H9 (cell line): ENCODE data around the gene ARHGAP29. TPM values are rescaled to one million over a fixed set of nuclear protein-coding genes. Genes with fewer than 3 reads are reported as not detected.
A peak's percentile ranks its signal among the peaks of the same experiment; 100 is the strongest.

ENCODE experiments used
- DNase-seq: peaks from one replicate; pipeline ENCODE4 v3.0.0-alpha.2; 2017
- H2AFZ ChIP-seq: one replicate; pipeline ENCODE4 v1.6.1; 2013; ENCODE audit warnings: mild to moderate bottlenecking, low read length, control low read depth, moderate library complexity
- H2AK5ac ChIP-seq: 2 replicates; pipeline ENCODE4 v1.6.1; 2013; ENCODE audit warnings: low read length, control low read depth, mixed read lengths; ENCODE audit not compliant: insufficient read length
- H2BK120ac ChIP-seq: one replicate; pipeline ENCODE4 v1.6.1; 2013; ENCODE audit warnings: low read depth, mild to moderate bottlenecking, low read length, control low read depth, inconsistent platforms; ENCODE audit not compliant: poor library complexity, severe bottlenecking
- H2BK12ac ChIP-seq: 2 replicates; pipeline ENCODE4 v1.6.1; 2013; ENCODE audit warnings: low read length, control low read depth, mixed read lengths, low read depth; ENCODE audit not compliant: insufficient read length
- H2BK15ac ChIP-seq: 2 replicates; pipeline ENCODE4 v1.6.1; 2013; ENCODE audit warnings: low read depth, low read length, control low read depth
- H2BK20ac ChIP-seq: one replicate; pipeline ENCODE4 v1.6.1; 2013; ENCODE audit warnings: low read depth, mild to moderate bottlenecking, low read length, control low read depth, inconsistent platforms; ENCODE audit not compliant: poor library complexity, severe bottlenecking
- H2BK5ac ChIP-seq: 2 replicates; pipeline ENCODE4 v1.6.1; 2013; ENCODE audit warnings: low read length, control low read depth, mixed read lengths; ENCODE audit not compliant: insufficient read length
- H3K14ac ChIP-seq: 2 replicates; pipeline ENCODE4 v1.6.1; 2013; ENCODE audit warnings: low read length, control low read depth; ENCODE audit not compliant: insufficient read depth
- H3K18ac ChIP-seq: 2 replicates; pipeline ENCODE4 v1.6.1; 2013; ENCODE audit warnings: low read depth, mild to moderate bottlenecking, mixed read lengths, low read length, control low read depth; ENCODE audit not compliant: insufficient read length
- H3K23ac ChIP-seq: 2 replicates; pipeline ENCODE4 v1.6.1; 2013; ENCODE audit warnings: low read length, control low read depth, mixed read lengths, low read depth; ENCODE audit not compliant: insufficient read length
- H3K23me2 ChIP-seq: 2 replicates; pipeline ENCODE4 v1.6.1; 2013; ENCODE audit warnings: low read depth, mild to moderate bottlenecking, mixed read lengths, low read length, control low read depth; ENCODE audit not compliant: insufficient read length, poor library complexity, severe bottlenecking
- H3K27ac ChIP-seq: 2 replicates; pipeline ENCODE4 v1.5.1; 2013; ENCODE audit warnings: low read length, control low read depth, mixed read lengths, low read depth; ENCODE audit not compliant: insufficient read length
- H3K27me3 ChIP-seq: 2 replicates; pipeline ENCODE4 v1.6.1; 2013; ENCODE audit warnings: low read length, control low read depth, inconsistent platforms; ENCODE audit not compliant: insufficient read depth
- H3K4ac ChIP-seq: 2 replicates; pipeline ENCODE4 v1.6.1; 2013; ENCODE audit warnings: low read depth, mild to moderate bottlenecking, control low read depth, inconsistent platforms, low read length, moderate library complexity
- H3K4me1 ChIP-seq: 2 replicates; pipeline ENCODE4 v1.6.1; 2013; ENCODE audit warnings: low read length, control low read depth, inconsistent platforms; ENCODE audit not compliant: insufficient read depth
- H3K4me2 ChIP-seq: 2 replicates; pipeline ENCODE4 v1.6.1; 2013; ENCODE audit warnings: low read length, control low read depth, mixed read lengths; ENCODE audit not compliant: insufficient read length, insufficient read depth
- H3K56ac ChIP-seq: 2 replicates; pipeline ENCODE4 v1.6.1; 2013; ENCODE audit warnings: low read depth, mild to moderate bottlenecking, mixed read lengths, low read length, control low read depth; ENCODE audit not compliant: insufficient read length
- H3K79me1 ChIP-seq: 2 replicates; pipeline ENCODE4 v1.6.1; 2013; ENCODE audit warnings: low read depth, mild to moderate bottlenecking, moderate library complexity, low read length, control low read depth, inconsistent platforms; ENCODE audit not compliant: insufficient read depth, poor library complexity, severe bottlenecking
- H3K79me2 ChIP-seq: 2 replicates; pipeline ENCODE4 v1.6.1; 2013; ENCODE audit warnings: low read length, control low read depth, inconsistent platforms; ENCODE audit not compliant: insufficient read depth
- H3K9ac ChIP-seq: 2 replicates; pipeline ENCODE4 v1.6.1; 2013; ENCODE audit warnings: low read length, control low read depth, mixed read lengths; ENCODE audit not compliant: insufficient read length; ENCODE audit errors: extremely low read depth
- H3K9me3 ChIP-seq: one replicate; pipeline ENCODE4 v1.6.1; 2013; ENCODE audit warnings: low read depth, low read length, inconsistent platforms; ENCODE audit not compliant: control insufficient read depth
- H3T11ph ChIP-seq: one replicate; pipeline ENCODE4 v1.6.1; 2013; ENCODE audit warnings: mild to moderate bottlenecking, low read length, control low read depth, inconsistent platforms
- H4K20me1 ChIP-seq: one replicate; pipeline ENCODE4 v1.6.1; 2013; ENCODE audit not compliant: control insufficient read depth, insufficient read length, insufficient read depth
- H4K5ac ChIP-seq: 2 replicates; pipeline ENCODE4 v1.6.1; 2013; ENCODE audit warnings: low read depth, mild to moderate bottlenecking, mixed read lengths, low read length, control low read depth; ENCODE audit not compliant: insufficient read length
- H4K8ac ChIP-seq: replicated peaks from 2 replicates; pipeline ENCODE4 v1.6.1; 2013; ENCODE audit warnings: low read length, control low read depth, mixed read lengths, low read depth; ENCODE audit not compliant: insufficient read length
- H4K91ac ChIP-seq: 2 replicates; pipeline ENCODE4 v1.6.1; 2013; ENCODE audit warnings: low read depth, mild to moderate bottlenecking, moderate library complexity, mixed read lengths, low read length, control low read depth; ENCODE audit not compliant: insufficient read length
- H3K27ac Mint-ChIP-seq, 3 experiments: 2 replicates in 2 of 3; 3 replicates in 1 of 3; pipeline ENCODE4 v1.8.0; 2020 to 2021; ENCODE audit warnings: mixed read lengths in 3 of 3, mild to moderate bottlenecking in 1 of 3, moderate library complexity in 1 of 3
- H3K27me3 Mint-ChIP-seq: 2 replicates; pipeline ENCODE4 v1.8.0; 2021; ENCODE audit warnings: low read depth, mild to moderate bottlenecking, moderate library complexity, mixed read lengths
- H3K36me3 Mint-ChIP-seq, 3 experiments: 2 replicates in 2 of 3; 3 replicates in 1 of 3; pipeline ENCODE4 v1.8.0; 2020 to 2021; ENCODE audit warnings: low read depth in 3 of 3, mixed read lengths in 3 of 3; ENCODE audit not compliant: insufficient read depth in 1 of 3
- H3K4me1 Mint-ChIP-seq, 2 experiments: 2 replicates each; pipeline ENCODE4 v1.8.0; 2020; ENCODE audit warnings: mixed read lengths in 2 of 2
- H3K4me3 Mint-ChIP-seq, 2 experiments: 2 replicates in 1 of 2; 3 replicates in 1 of 2; pipeline ENCODE4 v1.8.0; 2020 to 2021; ENCODE audit warnings: mild to moderate bottlenecking in 2 of 2, mixed read lengths in 2 of 2, moderate library complexity in 1 of 2
- H3K9me3 Mint-ChIP-seq, 2 experiments: 2 replicates in 1 of 2; 3 replicates in 1 of 2; pipeline ENCODE4 v1.8.0; 2020; ENCODE audit warnings: mild to moderate bottlenecking in 2 of 2, mixed read lengths in 2 of 2, moderate library complexity in 1 of 2
- WGBS: extraction: QIAGEN DNeasy Blood & Tissue Kit; methylation state at CpG from one replicate; pipeline ENCODE4 v1.1.7; 2013; ENCODE audit warnings: missing lambda C conversion rate, low lambda C conversion rate, mixed read lengths; ENCODE audit not compliant: insufficient read length; ENCODE audit errors: extremely low coverage; 5-methylcytosine and 5-hydroxymethylcytosine counted together
- total RNA-seq: library from RNA; stranded (reverse); gene quantifications from 2 replicates; pipeline ENCODE4 v1.2.1, GENCODE V29; 2021
- TF ChIP-seq, protein P1 (sequence below): fragments of 200-600 bp; sonication (generic); conservative IDR thresholded peaks from 3 replicates; pipeline ENCODE4 v1.8.0; 2021; ENCODE audit warnings: antibody characterized with exemption, mild to moderate bottlenecking

Gene ARHGAP29
- total RNA-seq, 1 experiment from 2014 or later = 1.3 TPM

DNA sequence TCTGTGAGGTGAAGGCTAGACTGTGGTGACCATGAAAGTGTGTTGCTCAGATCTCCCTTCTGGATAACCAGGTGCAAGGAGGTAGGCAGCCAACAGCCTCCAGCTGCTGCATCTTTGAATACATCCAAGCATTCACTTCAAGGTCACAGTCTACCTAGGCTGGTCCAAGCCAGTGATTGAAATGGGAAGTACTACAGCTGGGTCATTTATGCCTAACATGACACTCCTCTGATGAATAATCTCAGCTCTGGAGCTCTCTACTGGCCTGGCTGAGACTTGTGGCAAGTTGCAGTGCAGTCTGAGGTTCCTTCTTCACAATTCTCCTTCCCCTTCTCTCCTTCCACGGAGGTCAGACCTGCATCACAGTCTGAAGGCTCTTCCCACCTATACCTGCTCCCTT, 35.0 kb upstream of the ARHGAP29 start:
- no peak overlapping the region for H2BK120ac ChIP-seq
- H3K56ac ChIP-seq = no peak overlapping the region
- no peak overlapping the region for H3K4ac ChIP-seq
- no peak overlapping the region for H3K9ac ChIP-seq
- H2BK12ac ChIP-seq = no peak overlapping the region
- no peaks in the 10 kb centered on the region for H3K79me2 ChIP-seq
- no peak overlapping the region for H3K18ac ChIP-seq
- no peaks in the 10 kb centered on the region for H4K20me1 ChIP-seq
- no peak overlapping the region for H2AK5ac ChIP-seq
- H4K91ac ChIP-seq = no peak overlapping the region
- H3K14ac ChIP-seq = peak overlapping the region; percentile 30; the same call in 1 of the 2 replicates
- H2BK5ac ChIP-seq = no peak overlapping the region
- peaks cover 0 to 4% of the 10 kb centered on the region in 2 experiments; a peak in 1 of 5 replicates for H3K9me3 Mint-ChIP-seq
- H4K5ac ChIP-seq = no peak overlapping the region
- H3K27ac Mint-ChIP-seq = no peak overlapping the region; a peak in 1 of 7 replicates
- no peak overlapping the region for H3K27ac ChIP-seq
- H3K9me3 ChIP-seq = no peaks in the 10 kb centered on the region
- H2BK20ac ChIP-seq = no peak overlapping the region
- no peak overlapping the region for H4K8ac ChIP-seq
- H3K4me3 Mint-ChIP-seq = no peak overlapping the region
- no peaks in the 10 kb centered on the region for H3K23me2 ChIP-seq
- H2BK15ac ChIP-seq = no peak overlapping the region
- peaks cover 34% of the 10 kb centered on the region for H3K27me3 Mint-ChIP-seq
- H3K27me3 ChIP-seq = no peaks in the 10 kb centered on the region
- no peak for DNase-seq
- no peak overlapping the region for H3K23ac ChIP-seq
- WGBS = no CpG with 5 or more reads among the region's 1 CpG
- no peak overlapping the region for H3T11ph ChIP-seq
- H3K4me1 ChIP-seq = no peaks in the 10 kb centered on the region
- H3K36me3 Mint-ChIP-seq = no peaks in the 10 kb centered on the region; a peak in 1 of 7 replicates
- no peaks in the 10 kb centered on the region for H3K4me1 Mint-ChIP-seq
- H3K79me1 ChIP-seq = no peaks in the 10 kb centered on the region
- TF ChIP-seq, protein P1, sequence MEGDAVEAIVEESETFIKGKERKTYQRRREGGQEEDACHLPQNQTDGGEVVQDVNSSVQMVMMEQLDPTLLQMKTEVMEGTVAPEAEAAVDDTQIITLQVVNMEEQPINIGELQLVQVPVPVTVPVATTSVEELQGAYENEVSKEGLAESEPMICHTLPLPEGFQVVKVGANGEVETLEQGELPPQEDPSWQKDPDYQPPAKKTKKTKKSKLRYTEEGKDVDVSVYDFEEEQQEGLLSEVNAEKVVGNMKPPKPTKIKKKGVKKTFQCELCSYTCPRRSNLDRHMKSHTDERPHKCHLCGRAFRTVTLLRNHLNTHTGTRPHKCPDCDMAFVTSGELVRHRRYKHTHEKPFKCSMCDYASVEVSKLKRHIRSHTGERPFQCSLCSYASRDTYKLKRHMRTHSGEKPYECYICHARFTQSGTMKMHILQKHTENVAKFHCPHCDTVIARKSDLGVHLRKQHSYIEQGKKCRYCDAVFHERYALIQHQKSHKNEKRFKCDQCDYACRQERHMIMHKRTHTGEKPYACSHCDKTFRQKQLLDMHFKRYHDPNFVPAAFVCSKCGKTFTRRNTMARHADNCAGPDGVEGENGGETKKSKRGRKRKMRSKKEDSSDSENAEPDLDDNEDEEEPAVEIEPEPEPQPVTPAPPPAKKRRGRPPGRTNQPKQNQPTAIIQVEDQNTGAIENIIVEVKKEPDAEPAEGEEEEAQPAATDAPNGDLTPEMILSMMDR = no peak
- H3K4me2 ChIP-seq = no peak overlapping the region
- no peak overlapping the region for H2AFZ ChIP-seq
